ENCODE measurements around the gene TMC3. TPM values are rescaled to one million over a fixed set of nuclear protein-coding genes. Genes with fewer than 3 reads are reported as not detected.
A peak's percentile ranks its signal among the peaks of the same experiment; 100 is the strongest.

The TMC3 gene
- total and polyA plus RNA-seq, 8 donors: under 0.01 to 0.92 (median 0.03) TPM; not detected in 5

DNA sequence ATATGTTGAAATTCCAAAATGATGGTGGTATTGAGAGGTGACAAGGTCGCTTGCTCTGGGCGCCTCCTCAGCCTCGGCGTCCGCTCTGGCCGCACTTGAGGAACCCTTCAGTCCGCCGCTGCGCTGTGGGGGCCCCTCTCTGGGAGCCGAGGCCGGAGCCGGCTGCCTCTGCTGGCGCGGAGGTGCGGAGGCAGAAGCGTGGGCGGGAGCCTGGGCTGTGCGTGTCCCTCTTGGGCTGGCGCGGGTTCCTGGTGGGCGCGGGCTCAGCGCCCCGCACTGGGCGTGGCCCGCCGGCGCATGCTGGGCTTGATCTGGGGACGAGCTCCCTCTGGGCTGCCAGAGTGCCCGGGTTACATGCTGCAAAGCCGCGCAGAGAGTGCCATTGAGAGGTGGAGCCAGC is 39.8 kb upstream of the TMC3 start:
- H3K27ac ChIP-seq: no peak overlapping the region
- no peaks in the 10 kb centered on the region for H3K9me3 ChIP-seq
- H3K36me3 ChIP-seq: no peaks in the 10 kb centered on the region
- H3K4me1 ChIP-seq: peaks cover 0 to 6% (median 0%) of the 10 kb centered on the region in 4 donors
- peaks cover 0 to 15% (median 0%) of the 10 kb centered on the region in 3 donors for H3K27me3 ChIP-seq
- no peak overlapping the region for H3K4me3 ChIP-seq
- WGBS, 5 donors: 91 to 98% (median 96%) methylated on average over 12 to 32 of the region's 32 CpGs
- DNase-seq: no peak
- no peak for TF ChIP-seq POLR2A (IDR thresholded peaks at IDR 0.05)
- TF ChIP-seq, protein P1, sequence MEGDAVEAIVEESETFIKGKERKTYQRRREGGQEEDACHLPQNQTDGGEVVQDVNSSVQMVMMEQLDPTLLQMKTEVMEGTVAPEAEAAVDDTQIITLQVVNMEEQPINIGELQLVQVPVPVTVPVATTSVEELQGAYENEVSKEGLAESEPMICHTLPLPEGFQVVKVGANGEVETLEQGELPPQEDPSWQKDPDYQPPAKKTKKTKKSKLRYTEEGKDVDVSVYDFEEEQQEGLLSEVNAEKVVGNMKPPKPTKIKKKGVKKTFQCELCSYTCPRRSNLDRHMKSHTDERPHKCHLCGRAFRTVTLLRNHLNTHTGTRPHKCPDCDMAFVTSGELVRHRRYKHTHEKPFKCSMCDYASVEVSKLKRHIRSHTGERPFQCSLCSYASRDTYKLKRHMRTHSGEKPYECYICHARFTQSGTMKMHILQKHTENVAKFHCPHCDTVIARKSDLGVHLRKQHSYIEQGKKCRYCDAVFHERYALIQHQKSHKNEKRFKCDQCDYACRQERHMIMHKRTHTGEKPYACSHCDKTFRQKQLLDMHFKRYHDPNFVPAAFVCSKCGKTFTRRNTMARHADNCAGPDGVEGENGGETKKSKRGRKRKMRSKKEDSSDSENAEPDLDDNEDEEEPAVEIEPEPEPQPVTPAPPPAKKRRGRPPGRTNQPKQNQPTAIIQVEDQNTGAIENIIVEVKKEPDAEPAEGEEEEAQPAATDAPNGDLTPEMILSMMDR (IDR thresholded peaks at IDR 0.05): no peak
- intact Hi-C loops (cut with DNase I; ENCODE audit: low total_unique reads): no loop called here

DNA sequence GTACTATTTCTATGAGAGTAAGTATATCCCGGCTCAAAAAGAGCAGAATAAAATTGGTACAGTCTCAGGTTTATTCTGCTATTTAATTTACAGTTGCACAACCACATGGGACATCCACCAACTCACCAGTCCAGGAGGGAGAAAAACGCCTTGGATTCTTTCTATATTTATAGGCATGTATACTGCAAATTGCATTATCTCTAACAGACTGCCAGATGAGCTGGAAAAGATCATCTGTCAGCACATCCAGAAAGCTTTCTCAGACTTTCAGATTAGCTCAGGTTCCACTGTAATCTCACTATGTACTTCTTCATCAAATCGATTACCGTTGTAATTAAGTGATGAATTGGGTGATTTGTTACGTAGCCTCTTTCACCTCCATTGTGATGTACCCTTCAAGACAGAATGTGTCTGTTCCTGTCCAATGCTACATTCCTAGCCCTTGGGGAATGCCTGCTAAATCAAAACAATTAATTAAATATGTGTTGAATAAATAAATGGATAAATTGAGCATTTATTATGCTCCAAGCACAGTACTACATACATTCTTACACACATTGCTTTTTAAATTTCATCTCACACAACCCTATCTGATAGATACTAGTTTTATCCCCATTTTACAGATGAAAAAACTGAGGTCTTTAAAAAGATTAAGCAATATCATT is 38.1 kb upstream of the TMC3 start:
- intact Hi-C loops (cut with DNase I; ENCODE audit: low total_unique reads): no loop called here
- H3K4me1 ChIP-seq: peaks cover 0 to 6% (median 0%) of the 10 kb centered on the region in 4 donors
- DNase-seq: no peak
- 80 to 88% (median 82%) methylated on average over 5 of the region's 5 CpGs for WGBS, 5 donors
- no peak overlapping the region for H3K27ac ChIP-seq
- TF ChIP-seq POLR2AphosphoS5 (IDR thresholded peaks at IDR 0.05) (no peak), POLR2A (IDR thresholded peaks at IDR 0.05) (no peak), EP300 (IDR thresholded peaks at IDR 0.05) (no peak)
- TF ChIP-seq, protein P1 (IDR thresholded peaks at IDR 0.05): no peak
- H3K27me3 ChIP-seq: peaks cover 0 to 22% (median 0%) of the 10 kb centered on the region in 3 donors
- H3K4me3 ChIP-seq: no peak overlapping the region
- H3K9me3 ChIP-seq: no peaks in the 10 kb centered on the region
- H3K36me3 ChIP-seq: no peaks in the 10 kb centered on the region

DNA sequence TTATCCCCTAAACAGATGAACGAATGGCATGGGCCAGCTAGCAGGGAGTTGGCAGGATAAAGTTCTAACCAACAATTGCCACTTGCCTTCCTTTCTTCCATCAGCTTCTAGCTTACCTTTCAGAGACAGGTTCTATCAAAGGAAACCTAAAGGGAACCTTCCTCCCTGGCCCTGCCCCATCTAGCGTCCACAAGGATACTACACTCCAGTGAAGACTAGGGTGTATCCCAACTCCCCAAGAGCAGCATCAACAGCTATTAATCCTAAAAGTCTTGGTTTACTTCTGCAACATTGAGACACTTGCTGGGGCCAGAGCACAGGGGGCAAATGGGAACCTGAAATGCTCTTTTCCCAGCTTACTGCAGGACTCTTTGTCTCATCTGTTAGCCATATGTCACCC is 37.0 kb upstream of the TMC3 start:
- no peak overlapping the region for H3K4me3 ChIP-seq
- no peaks in the 10 kb centered on the region for H3K9me3 ChIP-seq
- DNase-seq: no peak
- H3K27me3 ChIP-seq: peaks cover 0 to 22% (median 0%) of the 10 kb centered on the region in 3 donors
- no peaks in the 10 kb centered on the region for H3K36me3 ChIP-seq
- H3K4me1 ChIP-seq: peaks cover 0 to 6% (median 0%) of the 10 kb centered on the region in 4 donors
- WGBS, 5 donors: 75 to 86% (median 80%) methylated on average over 2 of the region's 2 CpGs
- intact Hi-C loops (cut with DNase I; ENCODE audit: low total_unique reads): no loop called here
- H3K27ac ChIP-seq: no peak overlapping the region
- TF ChIP-seq POLR2AphosphoS5 (IDR thresholded peaks at IDR 0.05): no peak

DNA sequence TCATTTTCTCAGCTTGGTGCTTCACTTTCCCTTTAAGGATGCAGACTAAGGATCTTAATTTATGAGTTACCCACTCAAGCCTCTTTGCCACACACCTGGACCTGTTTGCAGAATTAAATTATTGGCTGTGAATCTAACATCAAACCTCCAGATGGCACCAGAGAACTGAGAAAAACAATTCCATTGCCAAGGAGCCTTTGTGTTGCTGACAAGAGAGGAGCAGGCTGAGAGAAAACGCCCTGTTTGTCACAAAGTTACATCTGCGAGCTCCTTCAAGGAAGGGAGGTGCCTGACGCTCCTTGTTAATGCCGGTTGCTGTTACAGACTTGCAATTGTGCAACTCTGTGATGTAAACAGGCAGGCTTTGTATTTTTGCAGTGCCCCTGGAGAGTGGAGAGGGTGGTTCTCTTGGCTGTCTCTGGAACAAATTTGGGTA is 36.3 kb upstream of the TMC3 start:
- Histone ChIP-seq H3K9me3 (no peaks in the 10 kb centered on the region), H3K4me1 (peaks cover 0 to 6% (median 0%) of the 10 kb centered on the region in 4 donors), H3K36me3 (no peaks in the 10 kb centered on the region), H3K27me3 (peaks cover 0 to 22% (median 0%) of the 10 kb centered on the region in 3 donors), H3K27ac (no peak overlapping the region), H3K4me3 (no peak overlapping the region)
- intact Hi-C loops (cut with DNase I; ENCODE audit: low total_unique reads): no loop called here
- TF ChIP-seq, protein P1 (IDR thresholded peaks at IDR 0.05): peak in 3 of 7 experiments; percentile 27 to 33 (median 33)
- TF ChIP-seq POLR2A (IDR thresholded peaks at IDR 0.05): no peak
- TF ChIP-seq POLR2AphosphoS5 (IDR thresholded peaks at IDR 0.05): no peak
- peak in 1 of 2 donors; percentile 86 for DNase-seq
- WGBS, 5 donors: 0 to 4% (median 1%) methylated on average over 4 of the region's 4 CpGs

DNA sequence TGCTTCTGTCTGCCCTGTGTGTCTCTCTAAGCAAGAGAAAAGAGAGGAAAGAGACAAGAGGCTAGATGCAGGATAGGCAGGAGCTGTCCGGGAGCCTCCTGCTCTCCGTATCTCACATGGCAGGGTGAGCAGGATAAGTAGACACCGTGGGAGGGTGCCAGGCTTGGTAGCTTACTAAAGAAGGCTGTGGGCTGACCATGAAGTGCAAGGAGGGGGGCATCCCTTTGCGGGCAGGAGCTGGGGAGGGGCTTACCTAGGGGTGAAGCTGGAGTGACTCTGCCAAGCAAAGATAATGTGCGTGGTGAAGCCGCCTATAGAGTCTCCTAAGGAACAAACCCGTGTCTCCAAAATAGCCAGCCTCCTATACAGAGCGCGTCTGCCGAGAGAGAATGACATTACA is 33.7 kb upstream of the TMC3 start:
- no peak for TF ChIP-seq POLR2A (IDR thresholded peaks at IDR 0.05)
- TF ChIP-seq EP300 (IDR thresholded peaks at IDR 0.05): no peak
- TF ChIP-seq, protein P1 (IDR thresholded peaks at IDR 0.05): no peak
- TF ChIP-seq POLR2AphosphoS5 (IDR thresholded peaks at IDR 0.05): no peak
- no peaks in the 10 kb centered on the region for H3K36me3 ChIP-seq
- no peaks in the 10 kb centered on the region for H3K9me3 ChIP-seq
- peaks cover 0 to 18% (median 0%) of the 10 kb centered on the region in 3 donors for H3K27me3 ChIP-seq
- DNase-seq: no peak
- intact Hi-C loops (cut with DNase I; ENCODE audit: low total_unique reads): loop anchor here (5.0 kb wide), 1 partner anchor 135 kb away; no protein-coding TSS in a partner anchor
- no peak overlapping the region for H3K4me3 ChIP-seq
- no peak overlapping the region for H3K27ac ChIP-seq
- H3K4me1 ChIP-seq: peaks cover 0 to 6% (median 0%) of the 10 kb centered on the region in 4 donors
- WGBS, 5 donors: 60 to 78% (median 62%) methylated on average over 10 of the region's 10 CpGs

All from stomach (tissue), 9 donors.